Measurements from ENCODE around the gene OAF. TPM values are rescaled to one million over a fixed set of nuclear protein-coding genes. Genes with fewer than 3 reads are reported as not detected.

OAF gene
- total and polyA plus RNA-seq, 9 of the 15 experiments (the other 6 are each of a cell fraction or from before 2014, with no cell fraction given) = 1.1 to 21.6 (median 7.5) TPM

GRCh38 chr11:120185706-120186455 lies 25.0 kb upstream of the OAF start:
- no peaks in the 10 kb centered on the region for H3K9me3 ChIP-seq (replicated peaks; ENCODE audit: control insufficient read depth, insufficient read depth, low read depth, low read length)
- ATAC-seq (no peak), FAIRE-seq (no peak), DNase-seq (ENCODE audit: extremely low read depth in 1 of 4, low spot score in 3 of 4) (no peak)
- in situ Hi-C loops (cut with MboI) = no loop called here
- ChIA-PET CTCF (ENCODE audit: low intra/inter-chr PET ratio) (no interaction called here), POLR2A (interaction anchor here (0.5 to 1.4 kb wide), 2 partner anchors 28 to 30 kb away, joined by 3 to 4 read pairs; no protein-coding TSS in a partner anchor)
- H3K4me2 ChIP-seq (ENCODE audit: insufficient read depth, low read length) = no peak overlapping the region
- intact Hi-C loops (cut with micrococcal nuclease) = no loop called here
- BruUV-seq (replicated peaks) = no TSS peak
- 3% methylated on average over 3 of the region's 3 CpGs for WGBS (ENCODE audit: insufficient coverage, low coverage, missing lambda C conversion rate)
- H3K36me3 ChIP-seq (ENCODE audit: control insufficient read depth, insufficient read depth, low read length) = no peaks in the 10 kb centered on the region
- H3K9me1 ChIP-seq (ENCODE audit: control insufficient read depth, insufficient read depth, low read length) = no peaks in the 10 kb centered on the region
- TF ChIP-seq KDM5B (IDR thresholded peaks at IDR 0.05; ENCODE audit: insufficient replicate concordance, low read depth, low read length) = no peak
- no peak for TF ChIP-seq CBX5 (IDR thresholded peaks at IDR 0.05; ENCODE audit: borderline replicate concordance, low read depth)
- TF ChIP-seq NCOA4 (IDR thresholded peaks at IDR 0.05; ENCODE audit: partially characterized antibody) = no peak
- TF ChIP-seq ZNF263 (CRISPR knock-in tag; IDR thresholded peaks at IDR 0.05; ENCODE audit: borderline replicate concordance) = no peak
- no peak for TF ChIP-seq BHLHE40 (IDR thresholded peaks at IDR 0.05; ENCODE audit: low read length)
- no peak for TF ChIP-seq MAFG (tag; conservative IDR thresholded peaks at IDR 0.05)
- TF ChIP-seq HSF4 (CRISPR knock-in tag; IDR thresholded peaks at IDR 0.05; ENCODE audit: borderline replicate concordance) = no peak
- TF ChIP-seq XRCC5 (IDR thresholded peaks at IDR 0.05; ENCODE audit: low read depth, low read length) = no peak
- no peak for TF ChIP-seq STAT5B (CRISPR knock-in tag; IDR thresholded peaks at IDR 0.05)
- no peak for TF ChIP-seq ZNF232 (CRISPR knock-in tag; IDR thresholded peaks at IDR 0.05)
- no peak for TF ChIP-seq ZNF41 (CRISPR knock-in tag; conservative IDR thresholded peaks at IDR 0.05)
- no peak for TF ChIP-seq ZEB2 (IDR thresholded peaks at IDR 0.05)
- no peak for TF ChIP-seq SMAD3 (CRISPR knock-in tag; conservative IDR thresholded peaks at IDR 0.05)
- TF ChIP-seq ZNF398 (CRISPR knock-in tag; IDR thresholded peaks at IDR 0.05) = no peak
- TF ChIP-seq ZNF277 (CRISPR knock-in tag; IDR thresholded peaks at IDR 0.05; ENCODE audit: borderline replicate concordance) = no peak
- H3K4me3 ChIP-seq = no peak overlapping the region
- H2AFZ ChIP-seq (ENCODE audit: low read depth, low read length) = no peak overlapping the region
- H3K27me3 ChIP-seq (ENCODE audit: control insufficient read depth in 2 of 2, insufficient read depth in 2 of 2, low read length in 2 of 2) = peaks cover 22 to 86% of the 10 kb centered on the region in 2 experiments
- no peaks in the 10 kb centered on the region; a peak in 1 of 5 replicates for H3K4me1 ChIP-seq (replicated peaks in 1 of 2; ENCODE audit: control insufficient read depth in 2 of 2, insufficient read depth in 2 of 2, low read length in 2 of 2)
- H4K20me1 ChIP-seq (replicated peaks; ENCODE audit: control insufficient read depth, insufficient read depth, low read length) = peaks cover 4% of the 10 kb centered on the region; the same call in 1 of the 2 replicates
- H3K9ac ChIP-seq (ENCODE audit: insufficient read depth in 1 of 2, low read depth in 2 of 2, low read length in 2 of 2) = no peak overlapping the region
- H3K79me2 ChIP-seq (ENCODE audit: control insufficient read depth, insufficient read depth, low read length) = no peaks in the 10 kb centered on the region
- no peak overlapping the region for H3K27ac ChIP-seq (ENCODE audit: extremely low read depth, low read depth, low read length)

Measured in K562 (cell line).